CD14-positive monocyte (primary cell): ENCODE results near the gene MDH1B. TPM values are rescaled to one million over a fixed set of nuclear protein-coding genes. Genes with fewer than 3 reads are reported as not detected.

ENCODE experiments used
- DNase-seq, 3 donors: peaks; one replicate each; pipeline ENCODE4 v3.0.0-alpha.2; 2011 to 2022
- H2AFZ ChIP-seq: 2 replicates; pipeline ENCODE4 v1.6.0; 2012; ENCODE audit warnings: mild to moderate bottlenecking, low read depth, low read length, inconsistent platforms; ENCODE audit not compliant: insufficient read depth, poor library complexity, severe bottlenecking
- H3K27ac ChIP-seq, 2 donors: 1 replicate in 1 of 2; 2 replicates in 1 of 2; pipeline ENCODE4 v1.5.1; 2012 to 2013; ENCODE audit warnings: low read length in 2 of 2, control low read depth in 1 of 2, inconsistent platforms in 1 of 2, low read depth in 1 of 2, mild to moderate bottlenecking in 1 of 2
- H3K27me3 ChIP-seq, 2 donors: one replicate each; pipeline versions ENCODE4 v1.6.0 to v1.6.1; 2011 to 2013; ENCODE audit warnings: low read length in 2 of 2; ENCODE audit not compliant: control insufficient read depth in 2 of 2, insufficient read depth in 2 of 2
- H3K36me3 ChIP-seq, 2 donors: replicated peaks in 1 of 2; 1 replicate in 1 of 2; 2 replicates in 1 of 2; pipeline versions ENCODE4 v1.5.1 to v1.6.1; 2012 to 2013; ENCODE audit warnings: low read length in 2 of 2, control low read depth in 1 of 2, inconsistent platforms in 1 of 2, mild to moderate bottlenecking in 1 of 2; ENCODE audit not compliant: insufficient read depth in 2 of 2, control insufficient read depth in 1 of 2
- H3K4me1 ChIP-seq, 2 donors: 1 replicate in 1 of 2; 2 replicates in 1 of 2; pipeline versions ENCODE4 v1.5.1 to v1.6.1; 2012 to 2013; ENCODE audit warnings: low read length in 2 of 2, control low read depth in 1 of 2, inconsistent platforms in 1 of 2, mild to moderate bottlenecking in 1 of 2, moderate library complexity in 1 of 2; ENCODE audit not compliant: insufficient read depth in 2 of 2, control insufficient read depth in 1 of 2
- H3K4me2 ChIP-seq: replicated peaks from 2 replicates; pipeline ENCODE3; 2012; ENCODE audit warnings: low read length, moderate library complexity, mild to moderate bottlenecking; ENCODE audit not compliant: poor library complexity, severe bottlenecking; ENCODE audit errors: extremely low read depth
- H3K4me3 ChIP-seq, 3 experiments: fragments of 200-600 bp in 1 of 3; sonication (generic) in 1 of 3; replicated peaks in 1 of 3; 1 replicate in 2 of 3; 2 replicates in 1 of 3; pipeline ENCODE4 v1.5.1; 2011 to 2013; ENCODE audit warnings: low read length in 3 of 3, mild to moderate bottlenecking in 3 of 3, control low read depth in 2 of 3, low read depth in 2 of 3, inconsistent platforms in 1 of 3, moderate library complexity in 1 of 3
- H3K79me2 ChIP-seq: 2 replicates; pipeline ENCODE4 v1.6.0; 2012; ENCODE audit warnings: mild to moderate bottlenecking, control low read depth, inconsistent platforms, low read length, moderate library complexity; ENCODE audit not compliant: insufficient read depth
- H3K9ac ChIP-seq: 2 replicates; pipeline ENCODE4 v1.6.0; 2017; ENCODE audit warnings: low read length, mild to moderate bottlenecking; ENCODE audit not compliant: insufficient read depth, poor library complexity, severe bottlenecking
- H3K9me3 ChIP-seq, 2 donors: replicated peaks in 1 of 2; 1 replicate in 1 of 2; 2 replicates in 1 of 2; pipeline versions ENCODE4 v1.5.1 to v1.6.1; 2012 to 2013; ENCODE audit warnings: low read length in 2 of 2, control low read depth in 1 of 2; ENCODE audit not compliant: control insufficient read depth in 1 of 2, insufficient read depth in 1 of 2
- H4K20me1 ChIP-seq: 2 replicates; pipeline ENCODE4 v1.6.0; 2012; ENCODE audit warnings: mild to moderate bottlenecking, low read length, control low read depth, moderate library complexity; ENCODE audit not compliant: insufficient read depth
- H3K27ac Mint-ChIP-seq, 7 donors: one replicate each; pipeline ENCODE4 v1.8.0; 2020; ENCODE audit warnings: mild to moderate bottlenecking in 7 of 7, mixed read lengths in 7 of 7, moderate library complexity in 6 of 7, inconsistent platforms in 2 of 7
- H3K27me3 Mint-ChIP-seq, 3 donors: one replicate each; pipeline ENCODE4 v1.8.0; 2021 to 2022; ENCODE audit warnings: low read depth in 3 of 3, mild to moderate bottlenecking in 3 of 3, mixed read lengths in 3 of 3, moderate library complexity in 3 of 3, inconsistent platforms in 1 of 3
- H3K36me3 Mint-ChIP-seq, 2 donors: one replicate each; pipeline ENCODE4 v1.8.0; 2020; ENCODE audit warnings: mixed read lengths in 2 of 2, inconsistent platforms in 1 of 2, mild to moderate bottlenecking in 1 of 2
- H3K4me1 Mint-ChIP-seq: one replicate; pipeline ENCODE4 v1.8.0; 2020; ENCODE audit warnings: mild to moderate bottlenecking, mixed read lengths
- H3K4me3 Mint-ChIP-seq, 2 donors: one replicate each; pipeline ENCODE4 v1.8.0; 2020; ENCODE audit warnings: mild to moderate bottlenecking in 2 of 2, mixed read lengths in 2 of 2, moderate library complexity in 1 of 2
- H3K9me3 Mint-ChIP-seq, 7 donors: one replicate each; pipeline ENCODE4 v1.8.0; 2020 to 2022; ENCODE audit warnings: mixed read lengths in 7 of 7, mild to moderate bottlenecking in 6 of 7, moderate library complexity in 6 of 7, inconsistent platforms in 2 of 7
- CTCF ChIP-seq: fragments of 200-600 bp; IDR thresholded peaks from one replicate; pipeline ENCODE4 v1.8.0; 2022; ENCODE audit warnings: antibody characterized with exemption, mild to moderate bottlenecking
- WGBS: methylation state at CpG from one replicate; pipeline ENCODE4 v1.1.5; 2013; ENCODE audit warnings: missing lambda C conversion rate; ENCODE audit not compliant: insufficient coverage; 5-methylcytosine and 5-hydroxymethylcytosine counted together
- intact Hi-C, 2 donors: fragments of 100-400 bp; cut with micrococcal nuclease; formaldehyde crosslinking; loops; one replicate each; pipeline versions ENCODE4 v1.15.0 to v1.15.1; 2023
- polyA plus RNA-seq, 3 donors: library from polyadenylated mRNA; depleted of rRNA in 1 of 3; unstranded in 2 of 3; stranded (reverse) in 1 of 3; fragments of 300-500 nt in 2 of 3; fragments of >200 nt in 1 of 3; fragmentation: Illumina TruSeq in 2 of 3; gene quantifications; 1 replicate in 2 of 3; 2 replicates in 1 of 3; pipeline ENCODE4 v1.2.3, GENCODE V29; 2012 to 2021

Gene MDH1B
- polyA plus RNA-seq, 3 donors: not detected

- 95% methylated on average over 3 of the region's 7 CpGs for WGBS
- no peak for TF ChIP-seq CTCF
- H3K9me3 Mint-ChIP-seq: no peaks in the 10 kb centered on the region
- H3K4me2 ChIP-seq: no peak overlapping the region
- DNase-seq: no peak
- no peaks in the 10 kb centered on the region for H3K9me3 ChIP-seq
- H3K4me1 Mint-ChIP-seq: peaks cover 1% of the 10 kb centered on the region
- H3K4me3 ChIP-seq: no peak overlapping the region
- H3K27me3 Mint-ChIP-seq: no peaks in the 10 kb centered on the region
- intact Hi-C loops: loop anchor here (2.0 to 10.0 kb wide), 4 partner anchors 89 to 782 kb away; no protein-coding TSS in a partner anchor
- H4K20me1 ChIP-seq: no peaks in the 10 kb centered on the region
- H3K79me2 ChIP-seq: no peaks in the 10 kb centered on the region
- H3K9ac ChIP-seq: no peak overlapping the region
- H3K36me3 Mint-ChIP-seq: no peaks in the 10 kb centered on the region
- no peak overlapping the region for H3K4me3 Mint-ChIP-seq
- H3K36me3 ChIP-seq: no peaks in the 10 kb centered on the region
- H3K27ac ChIP-seq: no peak overlapping the region
- no peaks in the 10 kb centered on the region for H3K4me1 ChIP-seq
- H3K27ac Mint-ChIP-seq: no peak overlapping the region
- H2AFZ ChIP-seq: no peak overlapping the region
- H3K27me3 ChIP-seq: no peaks in the 10 kb centered on the region
These were observed 72.2 kb downstream of the MDH1B start for GRCh38 chr2:206692971-206693370.

- no CpG with 5 or more reads among the region's 1 CpG for WGBS
- Histone ChIP-seq H3K4me3 (no peak overlapping the region), H3K9ac (no peak overlapping the region), H3K79me2 (no peaks in the 10 kb centered on the region), H3K9me3 (no peaks in the 10 kb centered on the region), H4K20me1 (no peaks in the 10 kb centered on the region), H3K4me1 (no peaks in the 10 kb centered on the region), H3K36me3 (no peaks in the 10 kb centered on the region), H3K27me3 (no peaks in the 10 kb centered on the region), H3K4me2 (no peak overlapping the region), H3K27ac (no peak overlapping the region), H2AFZ (no peak overlapping the region)
- intact Hi-C loops: no loop called here
- no peak overlapping the region for H3K27ac Mint-ChIP-seq
- H3K4me3 Mint-ChIP-seq: no peak overlapping the region
- H3K27me3 Mint-ChIP-seq: no peaks in the 10 kb centered on the region
- peaks cover 1% of the 10 kb centered on the region for H3K4me1 Mint-ChIP-seq
- no peak for TF ChIP-seq CTCF
- H3K9me3 Mint-ChIP-seq: no peaks in the 10 kb centered on the region
- H3K36me3 Mint-ChIP-seq: no peaks in the 10 kb centered on the region
- no peak for DNase-seq
These were observed 76.1 kb downstream of the MDH1B start for GRCh38 chr2:206688990-206689389.
